Thyroid gland (tissue), 4 donors: ENCODE results near the gene LIFR. TPM values are rescaled to one million over a fixed set of nuclear protein-coding genes. Genes with fewer than 3 reads are reported as not detected.

Experiments used
- DNase-seq, 2 donors: peaks; one replicate each; pipeline ENCODE4 v3.0.0-alpha.2; 2019
- H3K27ac ChIP-seq, 3 donors: fragments of 200-600 bp; sonication (generic); 1 replicate in 2 of 3; 2 replicates in 1 of 3; pipeline ENCODE4 v1.5.1; 2016 to 2019; ENCODE audit warnings: mild to moderate bottlenecking in 1 of 3, moderate library complexity in 1 of 3
- H3K27me3 ChIP-seq: fragments of 200-600 bp; sonication (generic); one replicate; pipeline ENCODE4 v1.5.1; 2019
- H3K36me3 ChIP-seq, 2 donors: fragments of 200-600 bp; sonication (generic); one replicate each; pipeline ENCODE4 v1.5.1; 2016 to 2019
- H3K4me1 ChIP-seq, 2 donors: fragments of 200-600 bp; sonication (generic); one replicate each; pipeline ENCODE4 v1.5.1; 2017 to 2019
- H3K4me3 ChIP-seq, 3 donors: fragments of 200-600 bp; sonication (generic); replicated peaks in 1 of 3; 1 replicate in 2 of 3; 2 replicates in 1 of 3; pipeline ENCODE4 v1.5.1; 2016; ENCODE audit warnings: mild to moderate bottlenecking in 1 of 3
- H3K9me3 ChIP-seq: fragments of 200-600 bp; sonication (generic); one replicate; pipeline ENCODE4 v1.5.1; 2017
- POLR2A ChIP-seq, 2 donors: fragments of 450-650 bp; IDR thresholded peaks; one replicate each; pipeline ENCODE4 v1.6.1; 2017; ENCODE audit warnings: antibody characterized with exemption in 2 of 2, mild to moderate bottlenecking in 2 of 2, moderate library complexity in 1 of 2
- WGBS, 2 donors: methylation state at CpG; one replicate each; pipeline ENCODE4 v1.1.5; 2017; 5-methylcytosine and 5-hydroxymethylcytosine counted together
- intact Hi-C: fragments of 100-400 bp; cut with DNase I; formaldehyde crosslinking; loops from one replicate; pipeline ENCODE4 v1.15.1; 2023
- total RNA-seq, 4 donors: library from RNA; depleted of rRNA; stranded (reverse); fragments of >200 nt; gene quantifications; one replicate each; pipeline ENCODE4 v1.2.3, GENCODE V29; 2016
- TF ChIP-seq, protein P1 (sequence below), 6 experiments: fragments of 200-600 bp in 3 of 6; fragments of 450-650 bp in 3 of 6; sonication (generic) in 3 of 6; IDR thresholded peaks; one replicate each; pipeline ENCODE4 v1.5.1; 2016 to 2019; ENCODE audit warnings: antibody characterized with exemption in 6 of 6, mild to moderate bottlenecking in 2 of 6, inconsistent platforms in 1 of 6, moderate library complexity in 1 of 6

LIFR gene
- total RNA-seq, 4 donors from 2014 or later: 172 to 446 (median 233) TPM

GRCh38 chr5:38442247-38442573, 114.2 kb downstream of the LIFR start:
- Histone ChIP-seq H3K27me3 (no peaks in the 10 kb centered on the region), H3K36me3 (no peaks in the 10 kb centered on the region), H3K27ac (no peak overlapping the region), H3K4me3 (no peak overlapping the region), H3K4me1 (peaks cover 0 to 4% of the 10 kb centered on the region in 2 donors), H3K9me3 (no peaks in the 10 kb centered on the region)
- TF ChIP-seq, protein P1, sequence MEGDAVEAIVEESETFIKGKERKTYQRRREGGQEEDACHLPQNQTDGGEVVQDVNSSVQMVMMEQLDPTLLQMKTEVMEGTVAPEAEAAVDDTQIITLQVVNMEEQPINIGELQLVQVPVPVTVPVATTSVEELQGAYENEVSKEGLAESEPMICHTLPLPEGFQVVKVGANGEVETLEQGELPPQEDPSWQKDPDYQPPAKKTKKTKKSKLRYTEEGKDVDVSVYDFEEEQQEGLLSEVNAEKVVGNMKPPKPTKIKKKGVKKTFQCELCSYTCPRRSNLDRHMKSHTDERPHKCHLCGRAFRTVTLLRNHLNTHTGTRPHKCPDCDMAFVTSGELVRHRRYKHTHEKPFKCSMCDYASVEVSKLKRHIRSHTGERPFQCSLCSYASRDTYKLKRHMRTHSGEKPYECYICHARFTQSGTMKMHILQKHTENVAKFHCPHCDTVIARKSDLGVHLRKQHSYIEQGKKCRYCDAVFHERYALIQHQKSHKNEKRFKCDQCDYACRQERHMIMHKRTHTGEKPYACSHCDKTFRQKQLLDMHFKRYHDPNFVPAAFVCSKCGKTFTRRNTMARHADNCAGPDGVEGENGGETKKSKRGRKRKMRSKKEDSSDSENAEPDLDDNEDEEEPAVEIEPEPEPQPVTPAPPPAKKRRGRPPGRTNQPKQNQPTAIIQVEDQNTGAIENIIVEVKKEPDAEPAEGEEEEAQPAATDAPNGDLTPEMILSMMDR (IDR thresholded peaks at IDR 0.05): no peak
- no peak for TF ChIP-seq POLR2A (IDR thresholded peaks at IDR 0.05)
- intact Hi-C loops: loop anchor here (5.0 to 10.0 kb wide), 2 partner anchors 73 to 365 kb away; no protein-coding TSS in a partner anchor
- DNase-seq: no peak
- 90 to 95% methylated on average over 2 of the region's 2 CpGs for WGBS, 2 donors

GRCh38 chr5:38441453-38442246, 114.8 kb downstream of the LIFR start:
- intact Hi-C loops: loop anchor here (2.0 to 10.0 kb wide), 3 partner anchors 73 to 366 kb away; no protein-coding TSS in a partner anchor
- peaks cover 0 to 9% of the 10 kb centered on the region in 2 donors for H3K4me1 ChIP-seq
- no peak for TF ChIP-seq POLR2A (IDR thresholded peaks at IDR 0.05)
- TF ChIP-seq, protein P1 (IDR thresholded peaks at IDR 0.05): peak; percentile 88 to 98 (median 94)
- H3K4me3 ChIP-seq: no peak overlapping the region
- no peaks in the 10 kb centered on the region for H3K27me3 ChIP-seq
- no peaks in the 10 kb centered on the region for H3K9me3 ChIP-seq
- WGBS, 2 donors: 28 to 37% methylated on average over 9 of the region's 9 CpGs
- H3K27ac ChIP-seq: no peak overlapping the region
- peak; percentile 92 to 93 for DNase-seq
- no peaks in the 10 kb centered on the region for H3K36me3 ChIP-seq

DNA sequence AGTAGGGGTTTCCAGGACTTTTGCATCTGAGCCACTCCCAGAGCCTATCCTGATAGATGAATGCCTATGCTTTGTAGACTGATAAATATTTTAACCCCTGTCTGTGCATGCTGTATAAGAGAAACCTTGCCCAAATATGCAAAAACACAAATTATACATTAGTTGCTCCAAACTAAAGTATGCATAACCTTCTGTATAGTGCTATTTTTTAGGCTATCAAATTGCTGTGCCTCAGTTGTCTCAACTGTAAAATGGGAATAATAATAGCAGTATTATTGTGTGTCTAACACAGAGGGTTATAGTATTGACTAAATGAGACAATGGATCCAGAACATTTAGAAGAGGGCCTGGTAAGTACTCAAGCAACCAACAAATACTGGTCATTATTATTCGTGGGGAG, 117.7 kb downstream of the LIFR start:
- no peaks in the 10 kb centered on the region for H3K36me3 ChIP-seq
- TF ChIP-seq, protein P1 (IDR thresholded peaks at IDR 0.05): no peak
- no peak for TF ChIP-seq POLR2A (IDR thresholded peaks at IDR 0.05)
- DNase-seq: no peak
- no peak overlapping the region for H3K27ac ChIP-seq
- WGBS, 2 donors: 92 to 96% methylated on average over 1 of the region's 1 CpG
- H3K4me3 ChIP-seq: no peak overlapping the region
- intact Hi-C loops: no loop called here
- peaks cover 0 to 5% of the 10 kb centered on the region in 2 donors for H3K4me1 ChIP-seq
- no peaks in the 10 kb centered on the region for H3K27me3 ChIP-seq
- H3K9me3 ChIP-seq: no peaks in the 10 kb centered on the region

GRCh38 chr5:38434966-38435705, 121.3 kb downstream of the LIFR start:
- intact Hi-C loops: no loop called here
- Histone ChIP-seq H3K27me3 (no peaks in the 10 kb centered on the region), H3K9me3 (no peaks in the 10 kb centered on the region), H3K36me3 (no peaks in the 10 kb centered on the region), H3K4me1 (peaks cover 0 to 9% of the 10 kb centered on the region in 2 donors), H3K27ac (no peak overlapping the region), H3K4me3 (no peak overlapping the region)
- DNase-seq: no peak
- WGBS, 2 donors: 95 to 96% methylated on average over 7 of the region's 7 CpGs
- TF ChIP-seq, protein P1 (IDR thresholded peaks at IDR 0.05): no peak
- no peak for TF ChIP-seq POLR2A (IDR thresholded peaks at IDR 0.05)
